Aorta (tissue), 5 donors: ENCODE results near the gene NHSL1. TPM values are rescaled to one million over a fixed set of nuclear protein-coding genes. Genes with fewer than 3 reads are reported as not detected.

ENCODE experiments used
- ATAC-seq: fragments of 200-7000 bp; cut with Tn5 transposase; one replicate; pipeline ENCODE4 v1.9.1; 2022; ENCODE audit warnings: moderate library complexity; ENCODE audit not compliant: low FRiP score
- DNase-seq, 2 donors: peaks; one replicate each; pipeline ENCODE4 v3.0.0-alpha.2; 2020
- H3K27ac ChIP-seq, 2 donors: one replicate each; pipeline ENCODE4 v1.5.1; 2013; ENCODE audit warnings: low read length in 2 of 2, mild to moderate bottlenecking in 2 of 2, moderate library complexity in 2 of 2, control low read depth in 1 of 2, inconsistent platforms in 1 of 2, low read depth in 1 of 2
- H3K27me3 ChIP-seq, 2 donors: one replicate each; pipeline ENCODE4 v1.6.1; 2013; ENCODE audit warnings: control low read depth in 1 of 2, low read length in 1 of 2, mild to moderate bottlenecking in 1 of 2, moderate library complexity in 1 of 2; ENCODE audit not compliant: insufficient read depth in 2 of 2, control insufficient read depth in 1 of 2
- H3K36me3 ChIP-seq, 2 donors: one replicate each; pipeline ENCODE4 v1.6.1; 2013; ENCODE audit warnings: control low read depth in 1 of 2, low read length in 1 of 2, mild to moderate bottlenecking in 1 of 2; ENCODE audit not compliant: insufficient read depth in 2 of 2, control insufficient read depth in 1 of 2
- H3K4me1 ChIP-seq, 2 donors: one replicate each; pipeline ENCODE4 v1.6.1; 2013; ENCODE audit warnings: low read length in 2 of 2, control low read depth in 1 of 2, mild to moderate bottlenecking in 1 of 2, moderate library complexity in 1 of 2; ENCODE audit not compliant: insufficient read depth in 2 of 2, control insufficient read depth in 1 of 2
- H3K4me3 ChIP-seq, 2 donors: one replicate each; pipeline ENCODE4 v1.5.1; 2013; ENCODE audit warnings: low read length in 2 of 2, control low read depth in 1 of 2, mild to moderate bottlenecking in 1 of 2
- H3K9me3 ChIP-seq: one replicate; pipeline ENCODE4 v1.6.1; 2013; ENCODE audit warnings: mild to moderate bottlenecking, low read length; ENCODE audit not compliant: control insufficient read depth
- WGBS, 2 donors: extraction: QIAGEN DNeasy Blood & Tissue Kit; methylation state at CpG; one replicate each; pipeline ENCODE4 v1.1.7; 2013; 5-methylcytosine and 5-hydroxymethylcytosine counted together
- intact Hi-C, 2 donors: fragments of 100-400 bp; cut with DNase I; formaldehyde crosslinking; loops; one replicate each; pipeline versions ENCODE4 v1.14.2 to v1.15.0; 2022
- microRNA-seq, 2 donors: library from miRNA; unstranded; fragments of <30 nt; microRNA quantifications; one replicate each; pipeline ENCODE4 v1.2.0, GENCODE V29; 2020
- polyA plus RNA-seq, 2 donors: library from polyadenylated mRNA; stranded (reverse); fragments of 200-250 nt; gene quantifications; one replicate each; pipeline ENCODE4 v1.2.3, GENCODE V29; 2013
- total RNA-seq, 2 donors: library from RNA; stranded (reverse); fragmentation: NEBNext Ultra II Directional; extraction: Animal tissue kit (Norgen Biotek cat#: 25700); gene quantifications; one replicate each; pipeline ENCODE4 v1.2.1, GENCODE V29; 2021
- donor health status: healthy with polysubstance abuse.
- donor health status: Bipolar disorder and iron deficiency.
- donor health status: DM: no; HTN: no; CAD: no.
- donor health status: DM: no; HTN: no; CAD: no.
- donor health status: DM: yes; HTN: yes; CAD: no.

Gene NHSL1
- total and polyA plus RNA-seq, 4 donors = 0.56 to 25.2 (median 8.1) TPM

DNA sequence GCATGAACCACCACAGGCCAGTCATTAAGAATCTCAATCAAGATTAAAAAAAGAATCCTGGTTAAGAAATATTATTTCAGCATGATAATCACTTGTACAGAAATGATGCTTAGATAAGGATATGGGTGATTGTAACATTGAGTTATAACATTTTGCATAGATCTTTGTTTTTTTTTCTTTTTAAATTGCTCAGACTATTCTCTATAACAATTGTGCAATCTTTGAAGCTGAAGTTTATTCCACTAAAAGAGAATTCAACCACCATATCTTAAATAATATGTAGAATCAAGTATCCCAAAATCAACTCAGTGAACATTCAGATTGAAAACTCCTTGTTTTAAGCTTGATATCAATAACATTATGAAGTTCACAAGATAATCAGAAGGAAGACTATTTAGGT is 122.3 kb downstream of the NHSL1 start:
- no peaks in the 10 kb centered on the region for H3K4me1 ChIP-seq
- no peak for ATAC-seq
- H3K4me3 ChIP-seq = no peak overlapping the region
- intact Hi-C loops = no loop called here
- H3K9me3 ChIP-seq = no peaks in the 10 kb centered on the region
- H3K27ac ChIP-seq = no peak overlapping the region
- H3K27me3 ChIP-seq = no peaks in the 10 kb centered on the region
- no peak for DNase-seq
- H3K36me3 ChIP-seq = no peaks in the 10 kb centered on the region

DNA sequence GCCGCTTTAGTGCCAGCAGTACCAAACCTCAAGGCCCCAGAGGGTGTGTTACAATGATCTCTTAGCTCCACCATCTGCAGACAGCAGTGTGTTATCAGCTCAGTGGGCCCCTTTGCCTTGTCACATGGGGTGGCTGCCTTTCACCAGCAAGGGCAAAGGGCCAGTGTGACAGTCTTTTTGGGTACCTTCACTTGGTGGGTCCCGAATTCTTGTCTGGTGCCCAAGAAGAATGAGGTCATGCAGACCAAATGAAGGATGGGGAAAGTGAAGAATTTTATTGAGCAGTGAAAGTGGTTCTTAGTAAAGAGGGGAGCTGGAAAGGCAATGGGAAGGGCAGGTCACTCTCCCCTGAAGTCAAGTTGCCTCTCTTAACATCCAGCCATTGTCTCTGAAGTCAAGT is 124.5 kb downstream of the NHSL1 start:
- no peak for DNase-seq
- Histone ChIP-seq H3K36me3 (no peaks in the 10 kb centered on the region), H3K9me3 (no peaks in the 10 kb centered on the region), H3K4me3 (no peak overlapping the region), H3K4me1 (no peaks in the 10 kb centered on the region), H3K27me3 (no peaks in the 10 kb centered on the region), H3K27ac (no peak overlapping the region)
- ATAC-seq = no peak
- intact Hi-C loops = no loop called here
- 83 to 86% methylated on average over 2 of the region's 2 CpGs for WGBS, 2 donors

DNA sequence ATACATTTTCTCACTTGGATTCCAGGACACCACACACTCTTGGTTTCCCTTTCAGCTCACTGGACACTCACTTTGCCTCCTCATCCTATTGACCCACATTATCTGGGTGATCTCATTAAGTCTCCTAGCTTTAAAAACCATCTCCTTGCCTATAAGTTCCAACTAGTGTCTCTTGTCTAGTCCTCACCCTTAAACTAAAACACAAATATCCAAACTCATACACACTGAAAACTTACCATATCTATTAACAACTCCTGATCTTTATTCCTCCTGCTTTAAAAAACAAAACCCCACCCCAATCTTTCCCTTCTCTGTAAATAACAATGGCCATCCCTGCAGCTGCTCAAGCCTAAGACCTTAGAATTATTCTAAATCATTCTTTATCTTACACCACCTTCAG is 125.1 kb downstream of the NHSL1 start:
- Histone ChIP-seq H3K9me3 (no peaks in the 10 kb centered on the region), H3K27me3 (no peaks in the 10 kb centered on the region), H3K4me1 (no peaks in the 10 kb centered on the region), H3K4me3 (no peak overlapping the region), H3K36me3 (no peaks in the 10 kb centered on the region), H3K27ac (no peak overlapping the region)
- ATAC-seq (no peak), DNase-seq (no peak)
- intact Hi-C loops = no loop called here

DNA sequence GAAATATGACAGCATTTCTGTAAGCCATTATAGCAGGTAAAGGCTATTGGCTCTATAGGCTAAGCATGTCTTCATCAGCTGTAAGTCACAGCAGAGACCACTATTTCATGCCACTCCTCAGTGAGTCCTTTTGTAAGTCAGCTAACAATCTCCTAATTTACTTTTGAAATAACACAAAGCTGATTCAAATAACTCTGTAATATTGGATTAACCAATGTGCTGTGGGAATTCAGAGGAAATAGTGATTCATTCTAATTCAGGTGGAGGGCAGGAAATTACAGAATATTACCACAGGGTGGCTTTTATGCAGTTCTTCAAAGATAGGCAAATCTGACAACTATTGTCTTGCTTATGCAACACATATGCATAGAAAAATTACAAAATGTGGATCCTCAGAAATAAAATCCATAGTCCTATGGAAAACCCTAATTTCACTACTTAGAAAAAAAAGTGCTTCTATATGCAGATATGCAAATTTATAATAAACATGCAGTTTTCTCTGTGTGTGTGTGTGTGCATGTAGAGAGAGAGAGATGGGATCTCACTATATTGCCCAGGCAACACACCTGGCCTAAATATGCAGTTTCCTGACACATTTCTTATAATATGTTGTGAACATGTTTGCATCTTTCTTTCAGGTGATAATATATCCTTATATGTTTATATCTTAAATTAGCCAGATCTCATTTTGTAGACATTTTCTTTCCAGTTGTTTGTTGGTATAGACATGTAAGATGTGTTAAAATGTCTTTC is 126.4 kb downstream of the NHSL1 start:
- Histone ChIP-seq H3K36me3 (no peaks in the 10 kb centered on the region), H3K4me3 (no peak overlapping the region), H3K9me3 (no peaks in the 10 kb centered on the region), H3K27me3 (no peaks in the 10 kb centered on the region), H3K27ac (no peak overlapping the region), H3K4me1 (no peaks in the 10 kb centered on the region)
- no peak for ATAC-seq
- intact Hi-C loops = no loop called here
- no peak for DNase-seq

Small RNA genes lying within 50 kb of the gene (microRNA-seq; reads per million reads assigned to microRNA genes)
- gene MIR3145 = 0 to 0.60 reads per million in 2 donors

Other genes starting within 250 kb of the NHSL1 start
- gene SMIM28, start 121.6 kb downstream of the NHSL1 start, total RNA-seq = not detected
- not detected for gene SMIM28, start 121.6 kb downstream of the NHSL1 start, polyA plus RNA-seq
- gene HEBP2, start 95.3 kb downstream of the NHSL1 start, total RNA-seq = 10 to 100 TPM; 58.6 to 68.0 TPM
- 10 to 100 TPM; 13.3 to 22.8 TPM for gene HEBP2, start 95.3 kb downstream of the NHSL1 start, polyA plus RNA-seq